Measurements from ENCODE around the gene HOXA10.

Gene HOXA10

GRCh38 chr7:27163288-27164044, 10.7 kb downstream of the HOXA10 start:
- no peak for TF ChIP-seq CTCF (IDR thresholded peaks at IDR 0.05; ENCODE audit: low read depth, low read length)
- TF ChIP-seq EZH2phosphoT487 (IDR thresholded peaks at IDR 0.05; ENCODE audit: low read depth), result no peak
- no peak overlapping the region for H3K4me2 ChIP-seq (ENCODE audit: low read length)
- no peak overlapping the region for H3K4me3 ChIP-seq (ENCODE audit: low read length)
- no peaks in the 10 kb centered on the region for H3K9me3 ChIP-seq (ENCODE audit: insufficient read depth, low read length)
- H3K79me2 ChIP-seq (ENCODE audit: low read length), result no peaks in the 10 kb centered on the region
- no peaks in the 10 kb centered on the region for H4K20me1 ChIP-seq (ENCODE audit: insufficient read depth, low read length)
- H2AFZ ChIP-seq (ENCODE audit: low read depth, low read length), result no peak overlapping the region
- no peaks in the 10 kb centered on the region for H3K36me3 ChIP-seq (replicated peaks; ENCODE audit: low read depth, low read length)
- H3K4me1 ChIP-seq (ENCODE audit: low read length), result 0 out of 2 replicates have a peak, but pooled peaks cover 5% of the 10 kb centered on the region
- H3K27ac ChIP-seq (ENCODE audit: low read length), result no peak overlapping the region
- H3K9ac ChIP-seq (ENCODE audit: low read length), result no peak overlapping the region
- H3K27me3 ChIP-seq (ENCODE audit: low read depth, low read length), result no peaks in the 10 kb centered on the region

- no peaks in the 10 kb centered on the region for H4K20me1 ChIP-seq (ENCODE audit: insufficient read depth, low read length)
- H3K36me3 ChIP-seq (replicated peaks; ENCODE audit: low read depth, low read length), result no peaks in the 10 kb centered on the region
- no peak overlapping the region for H3K4me3 ChIP-seq (ENCODE audit: low read length)
- H3K27me3 ChIP-seq (ENCODE audit: low read depth, low read length), result no peaks in the 10 kb centered on the region
- H2AFZ ChIP-seq (ENCODE audit: low read depth, low read length), result no peak overlapping the region
- H3K27ac ChIP-seq (ENCODE audit: low read length), result no peak overlapping the region
- 0 out of 2 replicates have a peak, but pooled peaks cover 5% of the 10 kb centered on the region for H3K4me1 ChIP-seq (ENCODE audit: low read length)
- TF ChIP-seq EZH2phosphoT487 (IDR thresholded peaks at IDR 0.05; ENCODE audit: low read depth) (no peak), CTCF (IDR thresholded peaks at IDR 0.05; ENCODE audit: low read depth, low read length) (no peak)
- H3K9ac ChIP-seq (ENCODE audit: low read length), result no peak overlapping the region
- no peaks in the 10 kb centered on the region for H3K79me2 ChIP-seq (ENCODE audit: low read length)
- H3K9me3 ChIP-seq (ENCODE audit: insufficient read depth, low read length), result no peaks in the 10 kb centered on the region
- H3K4me2 ChIP-seq (ENCODE audit: low read length), result no peak overlapping the region
Observed at GRCh38 chr7:27162561-27163287, 11.4 kb downstream of the HOXA10 start.

GRCh38 chr7:27161721-27162560, 12.2 kb downstream of the HOXA10 start:
- H2AFZ ChIP-seq (ENCODE audit: low read depth, low read length), result no peak overlapping the region
- H3K79me2 ChIP-seq (ENCODE audit: low read length), result no peaks in the 10 kb centered on the region
- H3K4me2 ChIP-seq (ENCODE audit: low read length), result peak overlapping the region; percentile 96
- H3K9me3 ChIP-seq (ENCODE audit: insufficient read depth, low read length), result no peaks in the 10 kb centered on the region
- 0 out of 2 replicates have a peak, but pooled peaks cover 5% of the 10 kb centered on the region for H3K4me1 ChIP-seq (ENCODE audit: low read length)
- no peaks in the 10 kb centered on the region for H3K36me3 ChIP-seq (replicated peaks; ENCODE audit: low read depth, low read length)
- peak overlapping the region; percentile 99 for H3K4me3 ChIP-seq (ENCODE audit: low read length)
- H3K27ac ChIP-seq (ENCODE audit: low read length), result no peak overlapping the region
- H3K9ac ChIP-seq (ENCODE audit: low read length), result no peak overlapping the region
- no peaks in the 10 kb centered on the region for H3K27me3 ChIP-seq (ENCODE audit: low read depth, low read length)
- H4K20me1 ChIP-seq (ENCODE audit: insufficient read depth, low read length), result no peaks in the 10 kb centered on the region
- no peak for TF ChIP-seq EZH2phosphoT487 (IDR thresholded peaks at IDR 0.05; ENCODE audit: low read depth)
- no peak for TF ChIP-seq CTCF (IDR thresholded peaks at IDR 0.05; ENCODE audit: low read depth, low read length)
